IPS DF 19.7 (cell line): ENCODE measurements around the gene DPT.

Source experiments
- DNase-seq: peaks from one replicate; pipeline ENCODE4 v3.0.0-alpha.2; 2013; ENCODE audit warnings: low read depth, low spot score

Gene DPT

DNA sequence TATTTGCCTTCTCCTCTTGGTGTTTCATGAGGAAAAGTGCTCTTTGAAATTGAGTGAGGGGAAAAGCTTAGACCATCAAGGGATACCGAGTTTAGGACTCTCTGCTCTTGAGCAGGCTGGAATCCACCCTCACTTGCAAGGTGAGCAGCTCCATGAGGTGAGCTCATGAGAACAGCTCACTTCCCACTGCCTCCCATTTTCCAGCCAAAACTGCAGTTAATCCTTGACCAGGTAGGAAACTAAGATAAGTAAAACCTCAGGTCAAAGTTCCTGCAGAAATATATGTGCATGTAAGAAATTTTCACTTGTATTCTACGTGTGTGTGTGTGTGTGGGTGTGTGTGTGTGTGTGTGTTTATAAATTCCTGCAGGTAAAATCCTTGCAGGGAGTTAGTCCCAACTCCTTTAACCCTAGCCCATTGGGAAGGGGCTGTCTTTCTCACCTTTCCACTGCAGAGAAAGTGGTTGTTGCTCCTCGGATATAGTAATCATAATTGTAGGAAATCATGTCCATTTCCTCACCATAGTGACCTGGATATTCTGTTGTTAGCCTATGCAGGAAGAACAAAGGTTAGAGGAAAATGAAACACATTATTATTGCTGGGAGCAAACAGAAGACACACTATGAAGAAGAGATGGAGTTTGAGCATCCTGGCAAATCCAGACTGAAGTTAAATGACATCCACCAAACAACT, 28.3 kb downstream of the DPT start:
- DNase-seq = no peak

DNA sequence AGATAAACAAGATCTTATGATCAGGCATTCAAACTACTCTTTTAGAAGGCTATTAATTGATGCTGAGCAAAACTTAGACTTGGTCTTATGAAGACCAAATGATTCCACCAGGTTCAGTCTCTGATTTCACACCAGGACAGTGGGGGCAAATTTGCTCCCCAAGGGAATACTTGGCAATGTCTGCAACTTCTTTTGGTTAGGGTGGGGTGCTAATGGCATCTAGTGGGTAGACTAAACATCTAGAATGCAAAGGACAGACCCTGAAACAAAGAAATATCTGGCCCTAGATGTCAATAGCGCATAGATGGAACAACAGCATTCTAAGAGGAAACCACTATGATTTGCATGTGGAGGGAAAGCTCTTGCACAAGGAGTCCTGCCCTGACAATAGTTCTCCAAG, 30.6 kb downstream of the DPT start:
- no peak for DNase-seq

DNA sequence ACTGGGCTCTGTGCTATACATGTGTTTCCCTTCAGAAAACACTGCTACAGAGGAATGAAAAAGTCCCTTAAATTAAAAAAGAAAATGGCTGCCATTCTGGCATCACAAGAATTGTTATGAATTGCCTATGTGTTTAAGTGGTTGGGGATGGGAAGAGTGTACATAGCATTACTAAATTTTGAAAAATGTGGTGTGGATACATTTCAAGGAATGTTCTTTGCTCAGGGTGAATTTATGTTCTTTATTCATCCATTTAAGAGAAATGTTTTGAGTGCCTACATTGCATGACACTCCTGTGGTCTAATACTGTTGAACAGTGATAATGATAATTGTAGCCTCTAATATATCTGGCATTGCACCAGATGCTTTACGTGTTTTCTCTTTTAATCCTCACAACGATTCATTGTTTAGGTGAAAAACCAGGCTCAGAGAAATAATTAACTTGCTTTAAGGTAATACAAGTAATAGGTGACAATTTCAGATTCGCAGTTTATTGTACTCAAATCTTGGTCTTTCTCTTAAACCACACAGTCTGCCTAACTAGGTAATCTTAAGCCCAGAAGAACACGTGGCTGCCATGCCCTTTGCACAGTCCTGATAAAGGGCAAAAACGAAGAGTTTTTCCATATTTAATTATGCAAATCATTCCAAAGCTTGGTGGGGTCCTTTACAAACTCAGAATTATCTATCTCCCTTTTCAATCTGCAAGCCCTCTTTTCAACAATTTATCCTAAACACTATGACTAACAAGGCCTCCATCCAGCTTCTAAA, 31.5 kb downstream of the DPT start:
- DNase-seq = no peak

DNA sequence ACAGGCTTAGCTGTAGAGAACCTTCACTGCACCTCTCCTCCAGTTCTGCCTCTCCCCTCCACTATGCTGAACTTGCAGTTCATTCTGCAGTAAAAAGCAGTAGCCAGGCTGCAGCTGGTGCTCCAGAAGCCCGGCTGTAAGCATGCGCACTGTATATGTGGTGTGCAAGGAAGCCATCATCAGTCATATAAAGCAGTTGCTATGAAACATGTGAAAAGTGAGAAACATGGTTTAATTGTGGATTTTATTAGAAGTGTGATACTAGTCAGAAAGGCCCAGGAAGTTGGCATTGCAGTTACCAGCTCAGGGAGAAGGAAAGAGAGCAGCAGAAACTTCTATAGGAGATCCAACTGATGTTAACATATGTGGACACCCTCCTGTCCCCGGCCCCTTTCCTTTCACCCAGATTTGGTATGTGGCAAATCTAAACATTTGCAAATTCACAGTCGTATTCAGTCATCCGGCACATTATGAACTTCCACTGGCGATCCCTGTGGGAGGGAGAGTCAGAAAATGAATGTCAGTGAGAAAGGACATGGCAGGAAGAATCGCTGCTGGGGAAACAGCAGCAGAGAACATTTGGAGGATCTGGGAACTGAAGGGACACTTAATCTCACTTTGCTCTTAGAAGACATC, 32.8 kb downstream of the DPT start:
- DNase-seq = no peak

DNA sequence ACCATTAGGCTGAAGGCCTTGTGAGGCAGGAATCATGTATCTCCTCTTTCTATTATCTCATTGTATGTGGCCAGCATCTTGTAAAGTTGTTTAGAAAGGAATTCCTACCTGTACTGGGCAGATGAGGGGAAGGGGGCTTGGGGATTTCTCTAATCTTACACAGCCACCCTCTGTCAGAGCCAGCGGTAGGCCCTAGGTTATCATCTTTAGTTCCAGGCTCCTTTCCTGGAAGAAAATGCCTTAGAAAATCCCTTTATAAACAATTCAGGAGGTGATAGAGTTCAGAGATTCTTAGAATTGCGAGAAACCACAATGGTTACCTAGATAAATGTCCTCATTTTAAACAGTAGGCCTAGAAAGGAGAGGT, 35.2 kb downstream of the DPT start:
- DNase-seq = no peak

DNA sequence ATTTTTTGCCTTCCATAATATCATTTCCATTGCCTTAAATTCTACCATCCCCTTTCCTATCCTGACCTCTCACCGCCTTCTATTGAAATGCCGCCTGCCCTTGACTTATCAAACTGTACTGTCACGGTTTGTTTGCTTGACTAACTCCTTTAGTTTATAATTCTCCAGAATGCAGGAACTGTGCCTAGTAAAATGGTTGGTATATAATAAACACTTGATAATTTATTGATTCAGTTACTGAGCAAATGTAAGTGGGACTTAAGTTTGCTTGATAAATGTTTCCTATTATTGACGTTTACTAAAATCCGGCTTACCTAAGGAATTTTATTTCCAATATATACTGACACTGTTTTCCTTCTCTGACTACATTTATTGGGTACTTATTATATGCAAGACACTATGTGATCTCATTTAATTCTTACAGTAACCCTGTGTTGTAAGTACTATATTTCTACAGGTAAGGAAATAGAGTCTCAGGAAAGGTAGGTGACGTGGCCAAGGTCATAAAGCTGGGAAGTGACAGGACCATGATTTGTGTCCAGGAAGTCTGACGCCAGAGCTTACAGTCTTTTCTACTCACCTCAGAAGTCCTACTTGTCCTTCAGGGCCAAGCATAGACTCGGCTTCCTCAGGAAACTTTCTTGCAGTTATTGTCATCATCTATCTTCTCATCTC, 35.7 kb downstream of the DPT start:
- DNase-seq = no peak

DNA sequence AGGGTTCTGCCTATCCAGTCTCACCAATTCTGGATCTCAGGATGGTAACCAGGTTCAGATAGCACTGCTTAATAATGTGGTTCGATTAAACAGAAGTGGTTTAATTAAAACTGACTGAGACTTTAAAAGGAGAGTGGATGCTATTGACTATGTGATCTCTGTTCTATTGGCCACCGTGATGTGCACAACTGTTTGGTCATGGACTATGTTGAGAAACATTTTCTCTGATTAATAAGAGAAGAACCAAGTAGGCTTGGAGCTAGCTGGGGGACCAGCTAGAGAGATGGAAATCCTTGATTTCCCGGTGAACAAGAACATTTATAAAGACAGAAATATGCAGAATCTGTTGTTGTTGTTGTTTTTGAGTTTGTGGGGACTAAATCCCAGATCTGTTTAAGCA, 36.5 kb downstream of the DPT start:
- DNase-seq = no peak

DNA sequence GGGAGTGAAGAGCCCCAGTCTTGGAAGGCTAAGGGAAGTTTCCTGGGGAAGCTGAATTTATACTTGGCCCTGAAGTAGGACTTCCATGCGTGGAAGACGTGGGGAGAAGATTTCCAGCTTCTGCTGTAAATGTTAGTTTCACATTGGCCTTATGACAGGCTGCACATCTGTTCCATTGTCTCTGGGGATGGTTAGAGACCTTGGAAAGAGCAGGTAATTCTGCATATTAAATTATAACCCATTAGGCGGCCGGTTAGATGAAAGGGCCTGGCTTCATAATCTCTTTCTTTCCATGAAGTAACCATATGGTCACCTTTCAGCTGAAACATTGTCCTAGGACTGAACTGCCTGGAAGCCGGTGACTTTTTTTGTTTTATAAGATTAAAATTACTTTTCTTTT, 37.5 kb downstream of the DPT start:
- DNase-seq = no peak

DNA sequence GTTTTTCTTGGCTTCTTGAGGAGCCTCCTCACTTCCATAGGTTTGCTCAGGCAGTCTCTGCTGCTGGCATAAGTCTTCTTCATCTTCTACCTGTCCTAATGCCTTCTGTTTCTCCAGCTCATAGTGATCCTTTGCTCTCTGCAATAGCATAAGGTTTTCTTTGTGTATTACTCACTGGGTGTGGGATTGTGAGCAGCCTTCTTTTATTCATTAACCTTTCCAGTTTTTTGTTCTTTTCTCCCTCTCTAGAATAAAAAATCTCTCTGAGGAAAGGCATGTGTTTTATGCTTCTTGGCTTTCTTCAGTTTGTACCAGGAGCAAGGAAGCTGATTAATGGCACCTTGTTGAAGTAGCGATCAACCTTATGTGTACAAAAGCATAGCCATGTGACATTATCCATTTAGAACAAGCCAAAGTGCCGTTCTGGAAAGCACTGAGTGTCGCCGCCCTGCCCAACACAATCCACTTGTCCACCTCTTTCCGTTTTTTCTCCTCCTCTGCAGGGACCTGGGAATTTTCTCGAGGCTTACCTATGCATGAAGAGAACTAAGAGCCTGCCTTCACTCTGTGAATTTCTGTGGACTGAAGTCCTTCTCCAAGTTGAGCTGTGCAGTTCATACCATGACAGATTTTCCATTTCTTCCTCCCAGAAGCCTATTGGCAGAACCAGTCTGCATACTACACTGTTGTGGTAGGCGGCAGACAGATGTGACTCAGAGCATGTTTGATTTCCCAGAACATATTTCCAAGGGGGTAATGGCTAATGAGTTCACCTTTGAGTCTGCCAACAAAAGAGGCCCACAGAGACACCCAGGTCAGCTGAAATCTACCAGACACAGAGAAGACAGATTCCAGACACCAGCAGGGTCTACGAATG, 39.0 kb downstream of the DPT start:
- DNase-seq = no peak

DNA sequence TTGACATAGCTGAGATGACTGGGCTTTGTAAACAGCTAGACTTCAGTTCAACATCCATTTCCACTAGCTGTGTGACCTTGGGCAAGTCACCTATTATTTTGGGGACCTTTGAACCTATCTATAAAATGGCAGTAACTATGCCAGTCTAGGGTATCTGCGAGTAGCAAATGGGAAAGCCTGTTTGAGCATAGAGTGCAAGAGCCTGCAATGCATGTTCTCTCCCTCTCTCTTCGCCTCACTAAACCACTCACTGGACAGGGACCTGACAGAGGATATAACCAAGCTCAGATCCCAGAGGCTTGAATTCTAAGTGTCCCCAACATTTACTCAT, 39.7 kb downstream of the DPT start:
- no peak for DNase-seq

DNA sequence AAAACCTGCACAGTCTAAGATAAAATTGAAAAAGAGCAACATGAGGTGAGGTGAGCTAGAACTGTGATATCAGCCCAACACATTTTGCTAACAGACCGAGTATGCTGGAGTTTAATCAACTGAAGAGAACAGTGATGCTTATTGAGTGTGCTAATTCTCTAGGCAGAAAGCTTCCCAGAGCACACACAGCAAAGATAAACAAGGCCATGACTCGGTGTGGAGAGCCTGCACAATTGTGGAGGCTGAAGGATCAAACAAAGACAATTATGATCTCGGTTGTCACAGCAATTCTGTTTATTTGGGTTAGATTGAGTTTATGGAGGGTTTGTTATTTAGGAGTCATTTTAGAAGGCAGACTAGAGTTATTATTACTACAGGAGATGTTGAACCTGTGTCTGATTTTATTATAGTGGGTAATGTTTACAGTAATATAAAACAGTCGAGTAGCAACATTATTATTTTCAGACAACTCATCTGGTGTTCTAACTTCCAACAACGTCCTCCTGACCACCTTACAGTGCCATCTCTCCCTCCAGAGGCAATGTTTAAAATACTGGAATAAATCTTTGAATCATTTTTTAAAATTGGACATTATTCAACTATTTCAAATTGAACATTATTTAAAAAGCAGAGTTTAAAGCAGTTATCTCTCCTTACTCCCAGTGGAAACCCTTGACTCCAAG, 40.2 kb downstream of the DPT start:
- no peak for DNase-seq

DNA sequence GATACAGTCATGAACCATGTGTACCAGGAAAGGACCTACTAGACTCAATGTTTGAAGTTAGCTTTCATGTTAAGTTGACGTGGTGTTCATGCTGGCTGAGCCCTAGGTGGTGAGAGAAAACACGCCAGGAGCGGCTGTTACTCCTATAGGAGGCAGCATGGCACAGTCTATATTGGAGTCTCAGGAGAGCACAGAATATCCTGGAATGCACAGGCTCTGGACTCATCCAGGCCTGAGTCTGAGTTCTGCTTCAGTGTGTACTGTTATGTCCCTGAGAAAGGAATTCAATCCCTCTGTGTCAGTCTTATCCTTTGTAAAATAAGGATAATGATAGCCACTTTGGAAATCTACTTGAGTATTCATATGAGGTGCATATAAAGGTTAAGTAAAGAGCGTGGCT, 41.2 kb downstream of the DPT start:
- no peak for DNase-seq

DNA sequence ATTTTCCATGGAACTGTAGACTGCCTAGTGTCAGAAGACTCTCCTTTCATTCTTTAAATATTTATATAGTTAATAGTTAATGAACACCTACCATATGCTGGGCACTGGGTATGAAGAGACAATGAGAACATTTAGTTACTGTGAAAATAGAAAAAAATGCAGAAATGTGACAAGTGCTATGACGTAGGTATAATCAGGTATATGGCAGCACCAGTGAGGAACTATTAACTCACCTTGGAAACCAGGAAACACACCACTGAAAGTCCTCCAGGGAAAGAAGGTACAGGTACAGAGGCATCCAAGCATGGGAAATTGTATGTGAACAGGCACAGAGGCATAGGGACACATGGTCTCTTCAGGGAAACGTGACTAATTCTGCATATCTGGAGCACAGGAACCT, 42.3 kb downstream of the DPT start:
- no peak for DNase-seq

DNA sequence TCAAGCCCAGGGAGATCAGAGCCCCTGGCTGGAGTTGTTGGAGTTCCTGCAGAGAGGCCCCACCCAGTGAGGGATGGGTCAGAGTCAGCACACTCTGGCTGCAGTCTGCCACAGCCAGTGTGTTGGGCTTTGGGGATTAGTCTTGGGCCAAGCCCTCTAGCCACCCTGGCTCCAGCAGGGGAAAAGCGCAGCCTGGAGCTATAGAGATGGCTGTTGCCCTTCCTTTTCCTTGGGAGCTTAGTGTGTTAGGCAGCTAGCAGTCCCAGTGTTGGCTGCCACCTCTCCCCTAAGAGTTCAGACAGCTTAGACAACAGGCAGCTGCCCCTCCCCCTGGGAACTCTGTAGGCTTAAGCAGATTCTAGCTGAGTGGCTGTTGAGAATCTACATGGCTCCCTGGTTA, 45.1 kb downstream of the DPT start:
- DNase-seq = no peak

DNA sequence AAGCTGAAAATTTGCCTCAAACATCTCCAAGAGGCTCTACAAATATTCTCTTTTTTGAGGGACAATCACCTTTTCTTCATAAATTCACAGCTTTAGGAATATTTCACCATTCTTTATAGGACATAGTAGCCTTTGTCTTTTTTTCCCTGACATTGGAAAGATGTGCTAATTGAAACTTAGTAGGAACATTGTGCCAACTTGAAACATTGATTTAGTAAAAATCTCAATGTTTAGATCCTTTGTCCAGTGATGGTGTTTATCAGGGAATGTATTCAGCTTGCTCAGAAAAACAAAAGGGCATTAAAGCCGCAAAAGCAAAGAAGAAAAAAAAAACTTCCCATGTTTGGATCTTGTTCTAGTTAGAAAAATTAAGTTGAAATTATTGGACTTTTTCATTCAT, 52.1 kb downstream of the DPT start:
- DNase-seq = no peak

DNA sequence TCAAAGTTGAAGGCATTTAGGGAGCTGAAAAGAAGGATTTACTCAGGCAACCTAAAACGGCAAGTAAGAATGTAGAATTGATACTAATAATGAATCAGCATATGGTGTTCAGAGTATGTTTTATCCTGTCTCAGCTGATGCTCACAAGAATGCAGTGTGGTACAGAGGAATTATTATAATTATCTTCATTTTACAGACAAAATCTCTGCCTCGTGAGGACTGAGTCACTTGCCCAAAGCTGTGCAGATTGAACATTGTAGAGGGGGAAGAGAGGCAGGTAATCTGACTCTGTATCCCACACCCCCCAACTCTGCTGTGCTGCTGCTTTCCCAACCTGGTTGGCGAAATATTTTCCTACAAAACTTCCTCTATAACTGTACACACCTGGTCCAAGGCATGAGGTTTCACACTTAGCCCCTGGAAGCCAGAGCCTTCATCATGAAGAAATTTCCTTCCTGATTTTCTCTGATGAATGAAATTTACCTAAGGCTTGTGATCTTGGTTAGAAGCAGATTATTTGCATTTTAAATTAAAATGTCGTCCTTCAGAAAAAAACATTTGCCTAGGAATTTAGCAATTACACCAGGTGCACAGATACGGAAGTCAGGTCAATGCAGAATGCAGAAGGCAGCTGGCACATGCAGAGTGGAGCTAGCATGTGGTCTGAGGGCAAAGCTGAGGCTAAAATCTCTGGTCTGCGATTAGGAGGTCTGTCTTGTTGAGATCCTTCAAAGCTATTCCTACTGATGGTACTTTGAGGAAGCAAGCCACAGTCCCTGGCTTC, 52.8 kb downstream of the DPT start:
- DNase-seq = no peak

DNA sequence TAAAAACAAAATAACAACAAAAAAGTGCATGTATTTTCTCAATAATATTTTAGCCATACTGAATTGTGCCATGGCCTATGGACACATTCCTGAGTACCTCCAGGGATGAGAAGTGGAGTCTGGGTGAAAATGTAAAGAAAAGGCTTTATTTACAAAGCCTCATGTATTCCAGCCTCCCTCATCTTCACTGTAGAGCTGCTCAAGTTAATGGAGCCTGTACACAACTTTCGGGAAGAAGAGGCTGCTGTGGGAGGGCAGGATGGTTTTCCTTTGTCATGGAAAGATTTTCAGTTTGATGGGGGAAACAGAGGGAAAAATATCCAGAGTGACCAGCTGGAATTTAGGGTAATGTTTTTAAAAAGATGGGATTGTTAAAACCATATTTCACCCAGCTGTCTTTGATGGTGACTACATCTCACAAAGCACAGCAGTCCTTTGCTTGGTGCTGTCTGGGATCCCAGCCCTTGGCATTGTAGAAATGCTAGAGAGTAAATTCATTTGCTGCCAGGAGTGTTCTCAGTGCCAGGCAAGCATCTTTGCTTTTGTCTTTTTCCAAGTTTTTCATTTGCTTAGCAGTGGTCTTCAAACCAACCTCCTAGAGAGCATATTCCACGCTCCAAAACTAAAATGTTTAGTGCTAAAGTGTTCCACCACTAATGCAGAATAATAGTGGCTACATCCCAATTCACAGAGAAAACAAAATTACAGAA, 54.9 kb downstream of the DPT start:
- no peak for DNase-seq

DNA sequence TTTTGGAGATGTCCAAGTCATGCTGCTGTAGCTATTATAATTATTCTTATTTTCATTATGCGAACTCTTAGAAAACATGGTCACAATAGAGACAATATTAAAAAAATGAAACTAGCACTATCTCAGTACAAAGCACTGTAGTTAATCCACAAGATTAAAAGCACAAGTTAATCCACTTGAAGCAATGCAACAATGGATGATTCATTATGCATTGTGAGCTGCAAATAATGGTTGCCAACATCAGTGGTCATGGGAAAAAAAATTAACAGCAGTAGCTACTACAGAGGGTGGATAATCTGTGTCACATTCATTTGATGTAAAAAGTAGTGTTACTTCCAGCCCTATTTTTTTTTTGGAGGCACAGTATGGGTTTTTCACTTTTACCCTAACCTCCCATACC, 56.7 kb downstream of the DPT start:
- DNase-seq = no peak

DNA sequence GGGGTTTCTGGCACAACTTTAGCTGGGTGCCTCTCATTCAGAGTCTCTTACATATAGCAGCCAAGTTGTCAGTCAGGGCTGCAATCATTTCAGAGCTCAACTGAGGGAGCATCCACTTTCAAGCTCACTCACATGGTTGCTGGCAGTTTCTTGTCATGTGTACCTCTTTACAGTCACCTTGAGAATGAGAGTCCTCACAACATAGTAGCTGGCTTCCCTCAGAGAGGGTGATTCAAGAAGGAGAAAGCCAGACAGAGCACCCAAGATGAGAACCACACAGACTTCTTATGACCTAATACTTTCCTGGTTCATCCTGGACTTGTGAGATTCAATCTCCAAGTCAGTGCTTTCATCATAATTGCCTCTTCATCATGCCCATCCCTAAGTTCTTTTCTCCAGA, 57.2 kb downstream of the DPT start:
- no peak for DNase-seq

DNA sequence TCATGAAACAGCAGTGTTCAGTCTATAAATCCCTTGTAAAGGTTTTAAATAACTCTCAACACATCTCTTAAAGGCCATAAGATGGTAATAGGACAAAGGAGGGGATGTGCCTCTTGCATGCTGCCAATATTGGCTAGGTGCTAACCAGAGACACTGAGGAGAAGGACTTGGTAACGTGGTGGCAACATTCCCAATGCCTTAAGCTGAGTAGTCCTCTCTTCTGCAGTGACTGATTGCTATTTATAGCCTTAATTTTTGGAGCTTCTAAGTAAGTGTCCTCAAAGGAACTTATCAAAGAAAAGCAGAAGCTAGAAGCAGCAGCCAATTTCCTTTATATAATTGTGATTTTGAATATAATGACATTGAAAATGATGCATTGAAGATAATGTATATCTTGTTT, 63.0 kb downstream of the DPT start:
- no peak for DNase-seq
